IMR-90 (cell line): Measurements from ENCODE around the gene GPRIN2.
"Not testable (repeated sequence)": the region's sequence is repeated elsewhere in the genome, so short reads cannot be mapped to it uniquely, and the experiment has no call there.

ENCODE experiments used
- CHD1 ChIP-seq: IDR thresholded peaks from 2 replicates; pipeline ENCODE4 v1.6.1; 2012; ENCODE audit warnings: low read depth, low read length, improper control_type of control experiment
- MAFK ChIP-seq: IDR thresholded peaks from 2 replicates; pipeline ENCODE4 v1.6.1; 2012; ENCODE audit warnings: low read depth, low read length, improper control_type of control experiment
- MAZ ChIP-seq: IDR thresholded peaks from 2 replicates; pipeline ENCODE4 v1.6.1; 2012; ENCODE audit warnings: low read depth, mild to moderate bottlenecking, low read length, improper control_type of control experiment, moderate library complexity, borderline replicate concordance
- MXI1 ChIP-seq: IDR thresholded peaks from 2 replicates; pipeline ENCODE4 v1.6.1; 2012; ENCODE audit warnings: low read depth, mild to moderate bottlenecking, low read length, moderate library complexity, borderline replicate concordance
- POLR2A ChIP-seq: IDR thresholded peaks from 2 replicates; pipeline ENCODE4 v1.6.1; 2012; ENCODE audit warnings: mild to moderate bottlenecking, low read depth, low read length
- RAD21 ChIP-seq: IDR thresholded peaks from 2 replicates; pipeline ENCODE4 v1.6.1; 2012; ENCODE audit warnings: low read length, improper control_type of control experiment
- RFX5 ChIP-seq: IDR thresholded peaks from 2 replicates; pipeline ENCODE4 v1.8.0; 2012; ENCODE audit warnings: low read depth, mild to moderate bottlenecking, low read length, moderate library complexity
- SMC3 ChIP-seq: fragments of 150-350 bp; IDR thresholded peaks from 2 replicates; pipeline ENCODE4 v1.6.1; 2016; ENCODE audit warnings: low read depth, mild to moderate bottlenecking, antibody characterized with exemption, low read length, moderate library complexity
- TF ChIP-seq, protein P1 (sequence below): fragments of 150-350 bp; IDR thresholded peaks from 2 replicates; pipeline ENCODE4 v1.6.1; 2017; ENCODE audit warnings: mild to moderate bottlenecking, antibody characterized with exemption, low read length, low read depth
- TF ChIP-seq, protein P2 (sequence below): conservative IDR thresholded peaks from 2 replicates; pipeline ENCODE4 v1.5.1; 2012; ENCODE audit warnings: mild to moderate bottlenecking, low read depth, low read length, improper control_type of control experiment

DNA sequence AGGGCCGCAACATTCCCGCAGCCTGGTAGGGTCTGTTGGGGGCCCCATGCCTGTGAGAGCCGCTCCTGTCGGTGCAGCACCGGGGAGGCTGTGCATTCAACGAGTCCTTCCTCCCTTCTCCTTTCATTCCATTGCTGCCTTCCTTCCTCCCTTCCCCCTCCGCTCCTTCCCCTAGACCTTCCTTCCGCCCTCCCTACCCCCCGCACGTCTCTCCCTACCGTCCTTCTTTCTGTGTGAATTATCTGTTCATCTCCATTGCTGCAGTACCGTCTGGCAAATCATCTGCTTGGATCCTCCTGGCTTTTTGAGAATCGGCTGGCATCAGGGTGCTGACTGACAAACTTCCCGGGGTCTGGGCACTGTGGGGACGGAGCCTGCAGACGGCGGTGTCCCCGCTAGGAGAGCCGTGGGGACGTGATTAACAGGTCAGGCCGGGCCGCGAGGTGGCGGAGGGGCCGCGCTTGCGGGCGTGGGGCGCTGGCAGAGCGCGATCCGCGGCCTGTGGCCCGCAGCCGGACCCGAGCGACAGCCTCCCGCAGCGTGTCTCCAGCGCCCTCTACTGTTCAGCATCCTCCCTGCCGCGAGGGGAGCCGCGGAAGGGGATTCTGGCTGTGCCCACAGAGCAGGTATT, 41.3 kb upstream of the GPRIN2 start:
- TF ChIP-seq, protein P1, sequence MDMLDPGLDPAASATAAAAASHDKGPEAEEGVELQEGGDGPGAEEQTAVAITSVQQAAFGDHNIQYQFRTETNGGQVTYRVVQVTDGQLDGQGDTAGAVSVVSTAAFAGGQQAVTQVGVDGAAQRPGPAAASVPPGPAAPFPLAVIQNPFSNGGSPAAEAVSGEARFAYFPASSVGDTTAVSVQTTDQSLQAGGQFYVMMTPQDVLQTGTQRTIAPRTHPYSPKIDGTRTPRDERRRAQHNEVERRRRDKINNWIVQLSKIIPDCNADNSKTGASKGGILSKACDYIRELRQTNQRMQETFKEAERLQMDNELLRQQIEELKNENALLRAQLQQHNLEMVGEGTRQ, result not testable (repeated sequence)
- TF ChIP-seq, protein P2, sequence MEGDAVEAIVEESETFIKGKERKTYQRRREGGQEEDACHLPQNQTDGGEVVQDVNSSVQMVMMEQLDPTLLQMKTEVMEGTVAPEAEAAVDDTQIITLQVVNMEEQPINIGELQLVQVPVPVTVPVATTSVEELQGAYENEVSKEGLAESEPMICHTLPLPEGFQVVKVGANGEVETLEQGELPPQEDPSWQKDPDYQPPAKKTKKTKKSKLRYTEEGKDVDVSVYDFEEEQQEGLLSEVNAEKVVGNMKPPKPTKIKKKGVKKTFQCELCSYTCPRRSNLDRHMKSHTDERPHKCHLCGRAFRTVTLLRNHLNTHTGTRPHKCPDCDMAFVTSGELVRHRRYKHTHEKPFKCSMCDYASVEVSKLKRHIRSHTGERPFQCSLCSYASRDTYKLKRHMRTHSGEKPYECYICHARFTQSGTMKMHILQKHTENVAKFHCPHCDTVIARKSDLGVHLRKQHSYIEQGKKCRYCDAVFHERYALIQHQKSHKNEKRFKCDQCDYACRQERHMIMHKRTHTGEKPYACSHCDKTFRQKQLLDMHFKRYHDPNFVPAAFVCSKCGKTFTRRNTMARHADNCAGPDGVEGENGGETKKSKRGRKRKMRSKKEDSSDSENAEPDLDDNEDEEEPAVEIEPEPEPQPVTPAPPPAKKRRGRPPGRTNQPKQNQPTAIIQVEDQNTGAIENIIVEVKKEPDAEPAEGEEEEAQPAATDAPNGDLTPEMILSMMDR, result not testable (repeated sequence)
- TF ChIP-seq MXI1, RFX5, POLR2A, CHD1, SMC3, RAD21, MAFK, MAZ: not testable (repeated sequence)
